WERI-Rb-1 (cell line): ENCODE data around the gene NPHP4.

Source experiments
- DNase-seq: peaks from one replicate; pipeline ENCODE4 v3.0.0-alpha.2; 2020
- H3K27ac ChIP-seq: fragments of 250-450 bp; sonication (Bioruptor Pico); 2 replicates; pipeline ENCODE4 v1.5.1; 2020; ENCODE audit warnings: mild to moderate bottlenecking, moderate library complexity
- H3K27me3 ChIP-seq: fragments of 250-450 bp; sonication (Bioruptor Pico); 2 replicates; pipeline ENCODE4 v1.5.1; 2021; ENCODE audit warnings: mild to moderate bottlenecking, low read depth, moderate library complexity; ENCODE audit not compliant: insufficient read depth, severe bottlenecking
- H3K36me3 ChIP-seq: fragments of 250-450 bp; sonication (Bioruptor Pico); 2 replicates; pipeline ENCODE4 v1.5.1; 2020; ENCODE audit warnings: mild to moderate bottlenecking, moderate library complexity
- H3K4me3 ChIP-seq: 2 replicates; pipeline ENCODE4 v1.5.1; 2011; ENCODE audit warnings: low read depth, mild to moderate bottlenecking, control low read depth, low read length
- H3K9me3 ChIP-seq: fragments of 250-450 bp; sonication (Bioruptor Pico); 2 replicates; pipeline ENCODE4 v1.5.1; 2021; ENCODE audit warnings: mild to moderate bottlenecking, moderate library complexity; ENCODE audit not compliant: severe bottlenecking
- CTCF ChIP-seq: IDR thresholded peaks from 2 replicates; pipeline ENCODE4 v1.5.1; 2011; ENCODE audit warnings: low read depth, mild to moderate bottlenecking, control low read depth, inconsistent platforms, low read length

Gene NPHP4

GRCh38 chr1:5977494-5978444 is 14.5 kb downstream of the NPHP4 start:
- H3K4me3 ChIP-seq: no peak overlapping the region
- no peak for DNase-seq
- no peak overlapping the region for H3K27ac ChIP-seq
- peaks cover 53% of the 10 kb centered on the region for H3K36me3 ChIP-seq
- TF ChIP-seq CTCF: no peak
- no peaks in the 10 kb centered on the region for H3K9me3 ChIP-seq
- H3K27me3 ChIP-seq: no peaks in the 10 kb centered on the region

- Histone ChIP-seq H3K9me3 (no peaks in the 10 kb centered on the region), H3K27me3 (no peaks in the 10 kb centered on the region), H3K27ac (no peak overlapping the region), H3K36me3 (peaks cover 46% of the 10 kb centered on the region), H3K4me3 (no peak overlapping the region)
- no peak for DNase-seq
- no peak for TF ChIP-seq CTCF
Measured at GRCh38 chr1:5976726-5977493, 15.3 kb downstream of the NPHP4 start.

- Histone ChIP-seq H3K9me3 (no peaks in the 10 kb centered on the region), H3K27me3 (no peaks in the 10 kb centered on the region), H3K36me3 (peaks cover 46% of the 10 kb centered on the region), H3K27ac (no peak overlapping the region), H3K4me3 (no peak overlapping the region)
- no peak for DNase-seq
- no peak for TF ChIP-seq CTCF
Measured at GRCh38 chr1:5976231-5976630, 16.0 kb downstream of the NPHP4 start.

- peak; percentile 50 for DNase-seq
Measured at GRCh38 chr1:5975133-5975880, 16.9 kb downstream of the NPHP4 start.

GRCh38 chr1:5974631-5975030 is 17.6 kb downstream of the NPHP4 start:
- peaks cover 46% of the 10 kb centered on the region for H3K36me3 ChIP-seq
- H3K27ac ChIP-seq: no peak overlapping the region
- no peak for DNase-seq
- no peaks in the 10 kb centered on the region for H3K9me3 ChIP-seq
- H3K4me3 ChIP-seq: no peak overlapping the region
- H3K27me3 ChIP-seq: no peaks in the 10 kb centered on the region
- no peak for TF ChIP-seq CTCF

More at GRCh38 chr1:5975133-5975880, 16.9 kb downstream of the NPHP4 start:
- no peaks in the 10 kb centered on the region for H3K9me3 ChIP-seq
- H3K36me3 ChIP-seq: peaks cover 46% of the 10 kb centered on the region
- H3K27ac ChIP-seq: no peak overlapping the region
- peak; percentile 86 for TF ChIP-seq CTCF
- no peak overlapping the region for H3K4me3 ChIP-seq
- H3K27me3 ChIP-seq: no peaks in the 10 kb centered on the region
